Breast epithelium (tissue), 4 donors: ENCODE measurements around the gene EED. TPM values are rescaled to one million over a fixed set of nuclear protein-coding genes. Genes with fewer than 3 reads are reported as not detected.
"Not testable (repeated sequence)": the region's sequence is repeated elsewhere in the genome, so short reads cannot be mapped to it uniquely, and the experiment has no call there.

ENCODE experiments used
- DNase-seq, 2 donors: peaks; one replicate each; pipeline ENCODE4 v3.0.0-alpha.2; 2019; ENCODE audit warnings: low spot score in 2 of 2
- H3K27ac ChIP-seq, 2 donors: fragments of 200-600 bp; sonication (generic) in 1 of 2; one replicate each; pipeline ENCODE4 v1.5.1; 2016 to 2019; ENCODE audit warnings: mild to moderate bottlenecking in 1 of 2
- H3K27me3 ChIP-seq, 2 donors: fragments of 200-600 bp; sonication (generic) in 1 of 2; one replicate each; pipeline versions ENCODE4 v1.5.1 to v1.6.0; 2017 to 2019; ENCODE audit warnings: control low read depth in 1 of 2, mild to moderate bottlenecking in 1 of 2
- H3K36me3 ChIP-seq: fragments of 200-600 bp; one replicate; pipeline ENCODE4 v1.5.1; 2019
- H3K4me1 ChIP-seq, 2 donors: fragments of 200-600 bp; sonication (generic); one replicate each; pipeline ENCODE4 v1.5.1; 2016 to 2019; ENCODE audit warnings: control low read depth in 1 of 2
- H3K4me3 ChIP-seq, 3 donors: fragments of 200-600 bp; sonication (generic); 1 replicate in 2 of 3; 2 replicates in 1 of 3; pipeline ENCODE4 v1.5.1; 2016 to 2019; ENCODE audit warnings: mild to moderate bottlenecking in 3 of 3, moderate library complexity in 2 of 3
- H3K9me3 ChIP-seq, 2 donors: fragments of 200-600 bp; sonication (generic) in 1 of 2; one replicate each; pipeline ENCODE4 v1.5.1; 2016 to 2019; ENCODE audit warnings: control low read depth in 1 of 2
- CTCF ChIP-seq, 3 donors: fragments of 450-650 bp; IDR thresholded peaks; one replicate each; pipeline ENCODE4 v1.5.1; 2016 to 2017; ENCODE audit warnings: antibody characterized with exemption in 3 of 3, mild to moderate bottlenecking in 3 of 3, moderate library complexity in 3 of 3
- POLR2A ChIP-seq: fragments of 450-650 bp; IDR thresholded peaks from one replicate; pipeline ENCODE4 v1.6.1; 2016; ENCODE audit warnings: antibody characterized with exemption, mild to moderate bottlenecking, moderate library complexity
- POLR2AphosphoS5 ChIP-seq, 3 donors: sonication (generic); formaldehyde crosslinking; IDR thresholded peaks; one replicate each; pipeline ENCODE4 v1.6.1; 2017; ENCODE audit warnings: antibody characterized with exemption in 3 of 3
- intact Hi-C: fragments of 100-400 bp; cut with DNase I; formaldehyde crosslinking; loops from one replicate; pipeline ENCODE4 v1.15.1; 2023; ENCODE audit warnings: low total_unique reads
- total RNA-seq, 3 donors: library from RNA; depleted of rRNA; stranded (reverse); fragments of >200 nt; gene quantifications; one replicate each; pipeline ENCODE4 v1.1.0, GENCODE V29; 2016

EED gene
- total RNA-seq, 3 donors from 2014 or later, result 14.6 to 39.4 (median 26.2) TPM

- TF ChIP-seq CTCF (IDR thresholded peaks at IDR 0.05) (no peak), POLR2A (no peak), POLR2AphosphoS5 (IDR thresholded peaks at IDR 0.05) (no peak)
- H3K4me3 ChIP-seq, result no peak overlapping the region
- DNase-seq, result no peak
- no peaks in the 10 kb centered on the region for H3K36me3 ChIP-seq
- no peaks in the 10 kb centered on the region for H3K4me1 ChIP-seq
- intact Hi-C loops, result no loop called here
- H3K9me3 ChIP-seq, result no peaks in the 10 kb centered on the region
- no peaks in the 10 kb centered on the region for H3K27me3 ChIP-seq
- H3K27ac ChIP-seq, result no peak overlapping the region
These were observed 44.4 kb downstream of the EED start for GRCh38 chr11:86288776-86289507.

GRCh38 chr11:86289508-86290280 is 45.1 kb downstream of the EED start:
- H3K27me3 ChIP-seq, H3K4me1 ChIP-seq, H3K27ac ChIP-seq, H3K36me3 ChIP-seq, DNase-seq, H3K4me3 ChIP-seq, intact Hi-C loops, H3K9me3 ChIP-seq: not testable (repeated sequence)

GRCh38 chr11:86291466-86292262 is 47.1 kb downstream of the EED start:
- Histone ChIP-seq H3K4me3 (no peak overlapping the region), H3K4me1 (no peaks in the 10 kb centered on the region), H3K36me3 (no peaks in the 10 kb centered on the region), H3K27me3 (no peaks in the 10 kb centered on the region), H3K9me3 (no peaks in the 10 kb centered on the region), H3K27ac (no peak overlapping the region)
- no peak for DNase-seq
- TF ChIP-seq POLR2A (no peak), CTCF (IDR thresholded peaks at IDR 0.05) (peak; percentile 21 to 50 (median 47)), POLR2AphosphoS5 (IDR thresholded peaks at IDR 0.05) (no peak)
- intact Hi-C loops, result no loop called here

- Histone ChIP-seq H3K36me3 (no peaks in the 10 kb centered on the region), H3K4me1 (no peaks in the 10 kb centered on the region), H3K4me3 (no peak overlapping the region), H3K9me3 (no peaks in the 10 kb centered on the region), H3K27ac (no peak overlapping the region), H3K27me3 (no peaks in the 10 kb centered on the region)
- intact Hi-C loops, result no loop called here
- DNase-seq, result no peak
- TF ChIP-seq POLR2AphosphoS5 (IDR thresholded peaks at IDR 0.05) (no peak), CTCF (IDR thresholded peaks at IDR 0.05) (no peak), POLR2A (no peak)
These were observed 48.5 kb downstream of the EED start for GRCh38 chr11:86292912-86293616.

- no peaks in the 10 kb centered on the region for H3K27me3 ChIP-seq
- H3K9me3 ChIP-seq, result no peaks in the 10 kb centered on the region
- no peak for DNase-seq
- H3K27ac ChIP-seq, result no peak overlapping the region
- intact Hi-C loops, result no loop called here
- TF ChIP-seq POLR2A, result no peak
- no peak for TF ChIP-seq CTCF (IDR thresholded peaks at IDR 0.05)
- no peak for TF ChIP-seq POLR2AphosphoS5 (IDR thresholded peaks at IDR 0.05)
- H3K36me3 ChIP-seq, result no peaks in the 10 kb centered on the region
- H3K4me3 ChIP-seq, result no peak overlapping the region
- H3K4me1 ChIP-seq, result no peaks in the 10 kb centered on the region
These were observed 49.5 kb downstream of the EED start for GRCh38 chr11:86294026-86294425.
